ENCODE results near the gene RPS15. TPM values are rescaled to one million over a fixed set of nuclear protein-coding genes. Genes with fewer than 3 reads are reported as not detected.

The RPS15 gene
- polyA plus RNA-seq, 2 donors, result 2,888 to 3,260 TPM

GRCh38 chr19:1468274-1468820 lies 30.2 kb downstream of the RPS15 start:
- Histone ChIP-seq H3K4me1 (ENCODE audit: control insufficient read depth in 2 of 2, insufficient read depth in 2 of 2, low read length in 1 of 2) (peaks cover 43 to 72% of the 10 kb centered on the region in 2 donors), H3K9me3 (ENCODE audit: control insufficient read depth in 2 of 2, insufficient read depth in 1 of 2, low read depth in 1 of 2, low read length in 1 of 2) (peaks cover 0 to 14% of the 10 kb centered on the region in 2 donors), H3K36me3 (ENCODE audit: control insufficient read depth in 2 of 2, insufficient read depth in 2 of 2, low read length in 1 of 2) (peaks cover 0 to 4% of the 10 kb centered on the region in 2 donors), H3K4me3 (ENCODE audit: low read depth in 1 of 2, low read length in 2 of 2) (peak overlapping the region in 1 of 2 donors; percentile 40), H3K27me3 (ENCODE audit: control insufficient read depth in 1 of 2, insufficient read depth in 2 of 2, low read length in 2 of 2) (peaks cover 0 to 55% of the 10 kb centered on the region in 2 donors), H3K27ac (ENCODE audit: low read depth in 2 of 2, low read length in 1 of 2) (no peak overlapping the region)
- WGBS, 2 donors, result 4 to 5% methylated on average over 47 to 49 of the region's 49 CpGs

GRCh38 chr19:1468821-1469254 lies 30.6 kb downstream of the RPS15 start:
- Histone ChIP-seq H3K36me3 (ENCODE audit: control insufficient read depth in 2 of 2, insufficient read depth in 2 of 2, low read length in 1 of 2) (peaks cover 0 to 4% of the 10 kb centered on the region in 2 donors), H3K4me1 (ENCODE audit: control insufficient read depth in 2 of 2, insufficient read depth in 2 of 2, low read length in 1 of 2) (peaks cover 43 to 72% of the 10 kb centered on the region in 2 donors), H3K9me3 (ENCODE audit: control insufficient read depth in 2 of 2, insufficient read depth in 1 of 2, low read depth in 1 of 2, low read length in 1 of 2) (peaks cover 0 to 14% of the 10 kb centered on the region in 2 donors), H3K4me3 (ENCODE audit: low read depth in 1 of 2, low read length in 2 of 2) (peak overlapping the region in 1 of 2 donors; percentile 40), H3K27ac (ENCODE audit: low read depth in 2 of 2, low read length in 1 of 2) (no peak overlapping the region), H3K27me3 (ENCODE audit: control insufficient read depth in 1 of 2, insufficient read depth in 2 of 2, low read length in 2 of 2) (peaks cover 0 to 55% of the 10 kb centered on the region in 2 donors)
- 2 to 4% methylated on average over 38 to 47 of the region's 47 CpGs for WGBS, 2 donors

GRCh38 chr19:1469255-1470054 lies 31.3 kb downstream of the RPS15 start:
- Histone ChIP-seq H3K9me3 (ENCODE audit: control insufficient read depth in 2 of 2, insufficient read depth in 1 of 2, low read depth in 1 of 2, low read length in 1 of 2) (peaks cover 0 to 14% of the 10 kb centered on the region in 2 donors), H3K27me3 (ENCODE audit: control insufficient read depth in 1 of 2, insufficient read depth in 2 of 2, low read length in 2 of 2) (peaks cover 0 to 55% of the 10 kb centered on the region in 2 donors), H3K27ac (ENCODE audit: low read depth in 2 of 2, low read length in 1 of 2) (no peak overlapping the region), H3K4me3 (ENCODE audit: low read depth in 1 of 2, low read length in 2 of 2) (peak overlapping the region; percentile 39 to 40), H3K4me1 (ENCODE audit: control insufficient read depth in 2 of 2, insufficient read depth in 2 of 2, low read length in 1 of 2) (peaks cover 43 to 72% of the 10 kb centered on the region in 2 donors), H3K36me3 (ENCODE audit: control insufficient read depth in 2 of 2, insufficient read depth in 2 of 2, low read length in 1 of 2) (peaks cover 0 to 4% of the 10 kb centered on the region in 2 donors)
- 2 to 4% methylated on average over 87 to 117 of the region's 117 CpGs for WGBS, 2 donors

- WGBS, 2 donors, result 2 to 6% methylated on average over 6 to 22 of the region's 22 CpGs
- H3K27me3 ChIP-seq (ENCODE audit: control insufficient read depth in 1 of 2, insufficient read depth in 2 of 2, low read length in 2 of 2), result peaks cover 0 to 54% of the 10 kb centered on the region in 2 donors
- no peak overlapping the region for H3K27ac ChIP-seq (ENCODE audit: low read depth in 2 of 2, low read length in 1 of 2)
These were observed 31.8 kb downstream of the RPS15 start for GRCh38 chr19:1470055-1470304.

GRCh38 chr19:1470305-1471009 lies 32.3 kb downstream of the RPS15 start:
- peaks cover 40 to 67% of the 10 kb centered on the region in 2 donors for H3K4me1 ChIP-seq (ENCODE audit: control insufficient read depth in 2 of 2, insufficient read depth in 2 of 2, low read length in 1 of 2)
- peaks cover 0 to 12% of the 10 kb centered on the region in 2 donors for H3K36me3 ChIP-seq (ENCODE audit: control insufficient read depth in 2 of 2, insufficient read depth in 2 of 2, low read length in 1 of 2)
- 1 to 3% methylated on average over 48 to 67 of the region's 67 CpGs for WGBS, 2 donors
- peaks cover 0 to 53% of the 10 kb centered on the region in 2 donors for H3K27me3 ChIP-seq (ENCODE audit: control insufficient read depth in 1 of 2, insufficient read depth in 2 of 2, low read length in 2 of 2)
- H3K4me3 ChIP-seq (ENCODE audit: low read depth in 1 of 2, low read length in 2 of 2), result peak overlapping the region; percentile 39 to 40
- H3K27ac ChIP-seq (ENCODE audit: low read depth in 2 of 2, low read length in 1 of 2), result no peak overlapping the region
- peaks cover 0 to 14% of the 10 kb centered on the region in 2 donors for H3K9me3 ChIP-seq (ENCODE audit: control insufficient read depth in 2 of 2, insufficient read depth in 1 of 2, low read depth in 1 of 2, low read length in 1 of 2)

More at GRCh38 chr19:1470055-1470304, 31.8 kb downstream of the RPS15 start:
- H3K4me3 ChIP-seq (ENCODE audit: low read depth in 1 of 2, low read length in 2 of 2), result peak overlapping the region; percentile 39 to 40
- H3K36me3 ChIP-seq (ENCODE audit: control insufficient read depth in 2 of 2, insufficient read depth in 2 of 2, low read length in 1 of 2), result peaks cover 0 to 9% of the 10 kb centered on the region in 2 donors
- H3K4me1 ChIP-seq (ENCODE audit: control insufficient read depth in 2 of 2, insufficient read depth in 2 of 2, low read length in 1 of 2), result peaks cover 43 to 72% of the 10 kb centered on the region in 2 donors
- peaks cover 0 to 14% of the 10 kb centered on the region in 2 donors for H3K9me3 ChIP-seq (ENCODE audit: control insufficient read depth in 2 of 2, insufficient read depth in 1 of 2, low read depth in 1 of 2, low read length in 1 of 2)

- Histone ChIP-seq H3K27me3 (ENCODE audit: control insufficient read depth in 1 of 2, insufficient read depth in 2 of 2, low read length in 2 of 2) (peaks cover 0 to 47% of the 10 kb centered on the region in 2 donors), H3K9me3 (ENCODE audit: control insufficient read depth in 2 of 2, insufficient read depth in 1 of 2, low read depth in 1 of 2, low read length in 1 of 2) (peaks cover 0 to 9% of the 10 kb centered on the region in 2 donors), H3K4me1 (ENCODE audit: control insufficient read depth in 2 of 2, insufficient read depth in 2 of 2, low read length in 1 of 2) (peaks cover 36 to 61% of the 10 kb centered on the region in 2 donors), H3K36me3 (ENCODE audit: control insufficient read depth in 2 of 2, insufficient read depth in 2 of 2, low read length in 1 of 2) (peaks cover 0 to 14% of the 10 kb centered on the region in 2 donors), H3K4me3 (ENCODE audit: low read depth in 1 of 2, low read length in 2 of 2) (peak overlapping the region; percentile 39 to 40), H3K27ac (ENCODE audit: low read depth in 2 of 2, low read length in 1 of 2) (no peak overlapping the region)
- WGBS, 2 donors, result 4 to 6% methylated on average over 28 of the region's 28 CpGs
These were observed 32.9 kb downstream of the RPS15 start for GRCh38 chr19:1471010-1471514.

GRCh38 chr19:1471515-1472160 lies 33.4 kb downstream of the RPS15 start:
- Histone ChIP-seq H3K4me3 (ENCODE audit: low read depth in 1 of 2, low read length in 2 of 2) (no peak overlapping the region), H3K36me3 (ENCODE audit: control insufficient read depth in 2 of 2, insufficient read depth in 2 of 2, low read length in 1 of 2) (peaks cover 0 to 18% of the 10 kb centered on the region in 2 donors), H3K27me3 (ENCODE audit: control insufficient read depth in 1 of 2, insufficient read depth in 2 of 2, low read length in 2 of 2) (peaks cover 0 to 41% of the 10 kb centered on the region in 2 donors), H3K27ac (ENCODE audit: low read depth in 2 of 2, low read length in 1 of 2) (no peak overlapping the region), H3K4me1 (ENCODE audit: control insufficient read depth in 2 of 2, insufficient read depth in 2 of 2, low read length in 1 of 2) (peaks cover 34 to 57% of the 10 kb centered on the region in 2 donors), H3K9me3 (ENCODE audit: control insufficient read depth in 2 of 2, insufficient read depth in 1 of 2, low read depth in 1 of 2, low read length in 1 of 2) (peaks cover 0 to 7% of the 10 kb centered on the region in 2 donors)
- WGBS, 2 donors, result 23 to 31% methylated on average over 17 to 24 of the region's 24 CpGs

- 42 to 45% methylated on average over 43 to 44 of the region's 44 CpGs for WGBS, 2 donors
- H3K4me3 ChIP-seq (ENCODE audit: low read depth in 1 of 2, low read length in 2 of 2), result peak overlapping the region in 1 of 2 donors; percentile 10
- peaks cover 0 to 4% of the 10 kb centered on the region in 2 donors for H3K9me3 ChIP-seq (ENCODE audit: control insufficient read depth in 2 of 2, insufficient read depth in 1 of 2, low read depth in 1 of 2, low read length in 1 of 2)
- H3K4me1 ChIP-seq (ENCODE audit: control insufficient read depth in 2 of 2, insufficient read depth in 2 of 2, low read length in 1 of 2), result peaks cover 27 to 50% of the 10 kb centered on the region in 2 donors
- H3K27me3 ChIP-seq (ENCODE audit: control insufficient read depth in 1 of 2, insufficient read depth in 2 of 2, low read length in 2 of 2), result peaks cover 0 to 39% of the 10 kb centered on the region in 2 donors
- H3K27ac ChIP-seq (ENCODE audit: low read depth in 2 of 2, low read length in 1 of 2), result no peak overlapping the region
- H3K36me3 ChIP-seq (ENCODE audit: control insufficient read depth in 2 of 2, insufficient read depth in 2 of 2, low read length in 1 of 2), result peaks cover 0 to 21% of the 10 kb centered on the region in 2 donors
These were observed 34.3 kb downstream of the RPS15 start for GRCh38 chr19:1472231-1473084.

Measured in esophagus (tissue), 2 donors.